CD4-positive, alpha-beta T cell treated with Interleukin-4 for 1 hour (primary cell): Measurements from ENCODE around the gene MIPEP.
"Not testable (repeated sequence)": the region's sequence is repeated elsewhere in the genome, so short reads cannot be mapped to it uniquely, and the experiment has no call there.

Experiments
- DNase-seq, 2 donors: peaks; one replicate each; pipeline ENCODE4 v3.0.0-alpha.2; 2020 to 2022

Gene MIPEP

DNA sequence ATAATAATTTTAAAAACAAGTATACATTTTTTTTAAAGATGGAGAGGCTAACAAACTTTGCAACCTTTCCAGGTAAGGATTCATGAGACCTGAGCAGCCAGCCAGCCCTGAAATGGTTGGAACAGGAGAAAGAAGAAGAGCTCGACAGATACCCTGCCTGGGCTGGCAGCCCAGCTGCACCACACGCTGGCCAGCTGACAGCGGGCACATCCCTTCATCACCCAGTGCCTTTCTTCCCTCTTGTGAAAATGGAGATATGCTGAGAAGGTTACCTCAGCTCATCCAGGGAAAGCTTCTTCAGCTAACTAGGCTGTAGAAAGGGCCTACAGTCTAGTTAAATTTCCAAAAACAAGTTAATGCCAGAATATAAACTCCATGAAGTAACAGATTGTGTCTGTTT is 4.8 kb downstream of the MIPEP start:
- DNase-seq, result not testable (repeated sequence)

DNA sequence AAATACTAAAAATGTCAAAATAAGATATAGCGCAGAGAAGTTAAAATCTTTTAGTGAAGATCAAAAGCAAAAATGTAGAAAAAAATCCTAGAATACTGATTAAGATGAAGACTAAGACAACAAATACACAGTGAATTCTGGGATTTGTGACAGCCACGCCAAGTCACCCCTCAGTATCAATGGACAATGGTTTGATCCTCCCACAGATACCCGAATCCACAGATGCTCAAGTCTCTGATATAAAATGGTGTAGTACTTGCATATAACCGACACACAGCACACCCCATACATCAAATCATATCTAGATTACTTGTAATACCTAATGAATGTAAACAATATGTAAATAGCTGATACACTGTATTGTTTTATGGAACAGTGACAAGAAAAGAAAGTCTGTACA is 5.9 kb downstream of the MIPEP start:
- no peak for DNase-seq

DNA sequence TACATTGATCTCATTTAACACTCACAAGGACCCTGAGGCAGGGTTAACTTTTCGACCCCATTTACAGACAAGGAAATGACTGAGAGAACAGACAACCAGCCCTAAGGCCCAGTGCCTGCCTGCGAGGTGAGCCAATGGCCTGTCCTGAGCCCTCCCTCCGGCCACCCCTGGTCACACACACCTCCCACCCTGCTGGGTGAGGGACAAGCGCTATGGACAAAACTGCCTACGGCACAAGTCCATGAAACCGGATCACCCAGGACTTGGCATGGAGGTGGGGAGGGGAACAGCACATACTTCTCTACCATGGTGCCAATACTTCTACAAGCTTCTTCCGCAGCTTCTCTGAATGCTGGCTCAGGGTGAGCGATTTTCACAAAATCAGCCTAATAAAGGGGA is 7.8 kb downstream of the MIPEP start:
- DNase-seq, result not testable (repeated sequence)

DNA sequence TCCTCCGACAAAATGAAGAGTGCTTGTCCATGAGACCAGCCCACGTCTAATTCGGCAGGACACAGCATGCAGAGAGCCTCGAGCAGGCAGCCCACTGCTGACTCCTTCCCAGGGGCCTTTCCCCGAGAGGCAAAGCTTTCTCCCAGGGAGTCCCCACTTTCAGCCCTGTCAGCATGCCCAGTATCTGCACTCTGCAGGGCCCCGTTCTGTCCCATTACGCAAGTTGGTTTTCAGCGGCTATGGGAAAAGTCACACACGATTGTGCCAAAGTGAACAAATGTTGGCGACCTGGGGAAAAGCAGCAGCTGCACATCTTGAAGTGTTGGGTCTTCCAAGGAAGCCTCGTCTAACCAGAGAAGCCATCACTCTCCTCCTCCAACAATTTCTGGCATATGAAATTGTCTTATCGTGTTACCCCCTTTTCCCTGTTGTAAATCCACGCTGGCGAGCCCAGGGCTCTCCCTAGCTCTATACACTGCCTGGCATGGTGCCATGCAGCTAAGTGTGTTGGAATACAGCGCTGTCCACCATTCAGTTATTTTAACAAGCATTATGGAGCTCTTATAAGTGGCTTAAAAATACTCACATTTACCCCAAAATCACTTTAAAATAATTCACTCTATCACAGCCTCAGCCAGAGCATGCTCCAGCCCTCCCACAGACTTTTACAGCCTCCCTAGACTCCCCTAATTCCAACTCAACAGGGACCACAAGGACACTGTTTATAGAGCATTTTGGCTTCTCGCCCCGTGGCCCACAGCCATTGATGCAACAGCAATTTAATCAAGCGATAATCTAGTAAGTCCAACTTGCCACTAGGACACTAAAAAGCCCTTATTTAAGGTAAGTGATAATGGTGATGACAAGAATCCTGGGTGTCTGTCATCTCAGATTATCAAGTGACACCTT is 8.5 kb downstream of the MIPEP start:
- not testable (repeated sequence) for DNase-seq

DNA sequence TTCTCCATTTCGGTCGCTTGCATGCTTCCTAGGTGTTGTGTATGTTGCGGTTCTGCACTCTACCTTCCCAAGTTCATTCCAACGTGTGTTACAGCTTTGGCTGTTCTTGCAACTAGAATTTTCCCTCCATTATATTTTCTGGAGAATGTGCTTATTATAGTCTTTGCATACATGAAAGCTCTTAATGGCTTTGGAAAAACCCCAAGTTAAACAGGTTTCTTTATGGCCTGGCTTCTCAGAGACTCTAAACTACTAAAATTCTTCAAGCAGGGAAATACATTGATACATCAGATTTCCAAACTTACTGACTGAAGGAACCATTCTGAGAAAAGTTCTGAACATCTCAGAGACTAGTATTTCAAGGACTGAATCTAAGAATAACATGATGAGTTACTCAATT is 11.9 kb downstream of the MIPEP start:
- no peak for DNase-seq

DNA sequence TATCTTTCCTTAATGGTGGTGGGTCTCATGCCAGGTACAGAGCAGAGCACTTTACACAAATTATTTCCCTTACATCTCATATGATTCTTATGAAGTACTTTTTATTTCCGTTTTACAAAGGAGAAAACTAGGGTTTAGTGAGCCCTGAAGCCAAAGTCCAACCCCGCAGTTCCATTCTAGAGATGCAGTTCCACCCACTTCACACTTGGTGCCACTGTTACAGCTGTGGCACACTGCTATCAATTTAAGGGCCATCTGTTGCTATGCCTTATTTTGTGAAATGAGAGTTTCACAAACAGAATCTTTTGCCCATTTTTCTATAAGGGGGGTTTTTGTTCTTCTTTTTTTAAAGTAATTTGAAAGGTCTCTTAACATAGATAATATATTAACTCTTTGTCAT is 12.9 kb downstream of the MIPEP start:
- DNase-seq, result no peak

DNA sequence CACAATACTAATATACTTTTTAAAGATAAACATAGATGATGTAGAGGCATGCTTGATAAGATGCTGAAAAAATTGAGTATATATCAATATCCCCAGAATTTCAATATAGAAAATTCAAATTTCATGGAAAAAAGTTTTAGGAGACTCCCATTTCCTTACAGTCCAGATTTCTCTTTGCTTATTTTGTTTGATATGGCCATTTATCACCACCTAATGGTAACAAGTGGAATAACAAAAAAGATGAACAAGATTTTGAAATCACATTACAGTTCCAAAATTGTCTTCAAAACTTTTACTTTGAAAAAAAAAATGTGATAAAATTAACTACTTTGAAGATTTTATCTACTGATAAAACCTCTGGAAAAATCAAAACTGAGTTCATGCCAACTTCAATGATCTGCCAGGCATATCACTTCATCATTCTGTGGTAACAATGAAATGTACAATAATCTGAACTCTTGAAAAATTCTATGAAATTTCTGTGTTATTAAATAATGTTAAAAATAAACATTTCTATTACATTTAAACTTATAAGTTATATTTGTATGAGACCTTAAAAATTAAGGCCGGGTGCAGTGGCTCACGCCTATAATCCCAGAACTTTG is 17.5 kb downstream of the MIPEP start:
- peak in 1 of 2 donors; percentile 27 for DNase-seq

DNA sequence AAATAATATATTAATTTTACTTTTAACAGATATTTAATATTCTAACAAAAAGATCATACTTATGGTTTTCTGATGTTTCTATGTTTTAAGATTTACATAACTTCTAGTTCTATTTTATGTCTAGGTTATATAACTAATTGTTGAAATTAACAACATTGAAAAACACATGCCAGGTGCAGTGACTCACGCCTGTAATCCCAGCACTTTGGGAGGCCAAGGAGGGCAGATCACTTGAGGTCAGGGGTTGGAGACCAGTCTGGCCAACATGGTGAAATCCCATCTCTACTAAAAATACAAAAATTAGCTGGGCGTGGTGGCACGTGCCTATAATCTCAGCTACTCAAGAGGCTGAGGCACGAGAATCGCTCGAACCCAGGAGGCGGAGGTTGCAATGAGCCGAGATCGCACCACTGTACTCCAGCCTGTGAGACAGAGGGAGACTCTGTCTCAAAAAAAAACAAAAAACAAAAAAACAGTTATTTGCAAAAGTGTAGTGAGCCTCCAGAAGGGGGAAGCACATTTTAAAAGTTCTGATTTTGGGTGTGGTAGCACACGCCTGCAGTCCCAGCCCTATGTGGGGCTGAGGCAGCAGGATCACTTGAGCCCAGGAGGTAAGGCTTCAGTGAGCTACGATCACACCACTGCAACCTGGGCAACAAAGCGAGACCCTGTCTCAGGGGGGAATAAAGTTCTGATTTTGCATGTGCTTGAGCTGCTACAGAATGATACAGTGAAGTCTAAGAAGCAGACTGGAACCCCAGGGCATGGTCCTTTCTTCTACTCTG is 18.7 kb downstream of the MIPEP start:
- DNase-seq, result peak in 1 of 2 donors; percentile 20

DNA sequence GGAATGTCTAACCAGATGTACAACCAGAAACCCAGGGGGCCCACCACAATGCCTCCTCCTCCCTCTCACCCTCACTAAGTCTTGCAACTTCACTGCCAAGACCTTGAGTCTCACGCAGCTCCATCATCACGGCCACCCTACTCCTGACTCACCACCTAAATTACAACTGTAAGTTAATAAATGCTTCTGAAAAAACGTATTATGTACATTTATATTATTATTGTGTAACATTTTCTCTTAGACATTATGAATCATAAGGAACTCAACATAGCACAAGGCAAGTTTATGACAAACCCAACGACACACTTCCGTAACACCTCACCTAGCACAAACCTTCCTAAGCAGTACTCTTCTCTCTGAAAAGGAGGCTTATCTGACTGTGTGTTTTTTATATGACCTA is 20.7 kb downstream of the MIPEP start:
- DNase-seq, result no peak

DNA sequence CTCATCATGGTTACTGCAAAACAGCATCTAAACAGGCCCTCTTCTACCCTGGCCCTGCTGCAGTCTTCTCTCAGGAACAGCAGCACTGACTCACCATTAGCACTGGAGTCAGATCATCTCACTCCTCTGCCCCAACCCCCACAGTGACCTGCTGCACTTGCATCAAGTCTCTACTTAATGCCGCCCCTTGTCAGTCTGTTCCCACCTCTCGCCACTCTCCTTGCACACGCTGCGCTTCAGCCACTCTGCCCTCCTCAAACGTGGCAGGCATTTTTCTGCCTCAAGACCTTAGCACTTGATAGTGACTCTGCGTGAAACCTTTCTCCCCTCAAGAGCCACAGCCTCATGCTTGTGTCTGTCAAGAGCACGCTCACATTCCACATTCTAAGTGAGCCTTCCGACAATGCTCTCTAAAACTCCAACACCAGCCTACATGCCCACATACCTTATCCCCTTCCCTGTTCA is 22.1 kb downstream of the MIPEP start:
- no peak for DNase-seq

DNA sequence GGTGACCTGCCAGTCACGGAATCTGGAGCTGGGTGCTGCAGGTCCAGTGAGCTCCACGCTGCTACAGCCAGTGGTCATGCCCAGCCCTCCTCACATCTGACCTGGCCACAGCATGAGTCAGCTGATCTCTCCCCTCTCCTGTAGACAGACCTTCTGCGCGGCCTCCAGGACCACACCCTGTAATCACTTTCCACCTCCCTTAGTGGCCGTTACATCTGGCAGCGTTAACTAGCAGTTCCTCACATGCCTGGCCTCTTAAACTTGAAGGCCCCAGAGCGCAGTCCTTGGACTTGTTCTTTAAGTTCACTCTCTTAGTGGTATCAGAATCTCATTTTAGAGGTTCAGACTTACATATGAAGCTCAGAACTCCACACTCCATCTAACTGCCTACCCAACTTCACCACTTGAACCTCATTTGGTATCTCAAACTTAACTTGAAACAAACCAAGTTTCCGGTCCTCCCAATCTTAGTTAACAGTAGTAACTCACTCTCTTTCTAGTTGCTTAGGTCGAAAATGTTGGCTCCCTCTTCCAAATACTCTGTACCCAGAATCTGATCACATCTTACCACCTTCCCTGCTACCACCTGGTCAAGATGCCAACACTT is 22.7 kb downstream of the MIPEP start:
- DNase-seq, result no peak

DNA sequence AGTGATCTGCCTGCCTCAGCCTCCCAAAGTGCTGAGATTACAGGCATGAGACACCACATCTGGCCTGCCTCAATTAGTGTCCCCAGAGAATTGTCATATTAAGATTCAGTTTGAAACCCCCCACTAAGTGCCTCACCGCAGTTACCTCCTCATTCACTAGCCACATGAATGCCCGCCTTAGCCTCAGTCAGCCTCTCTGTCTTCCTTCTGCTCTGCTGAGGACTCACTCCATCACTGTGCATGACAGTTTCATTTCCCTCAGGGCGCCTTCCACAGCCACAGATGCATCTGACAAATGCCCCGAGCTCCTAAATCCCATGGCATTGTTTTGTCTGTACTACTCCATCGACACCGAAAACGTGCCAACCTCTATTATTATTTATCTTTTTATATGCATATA is 23.3 kb downstream of the MIPEP start:
- DNase-seq, result no peak

DNA sequence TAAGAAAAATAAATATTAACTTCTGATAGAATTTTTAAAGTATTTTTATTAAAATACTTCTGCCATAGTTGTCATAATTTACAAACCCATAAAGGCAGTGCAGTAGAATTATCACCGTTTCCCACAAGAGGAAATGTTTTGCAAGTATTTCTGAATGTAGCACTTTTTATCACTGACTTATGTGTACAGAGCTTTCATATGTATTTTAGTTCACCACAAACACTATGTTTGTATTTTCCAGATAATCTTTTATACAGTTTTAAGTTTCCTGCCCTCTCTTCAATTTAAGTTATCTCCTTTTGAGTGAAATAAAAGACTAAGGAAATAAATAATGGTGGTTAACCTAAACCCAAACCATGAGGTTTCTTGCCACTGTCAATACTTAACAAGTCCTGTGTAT is 24.2 kb downstream of the MIPEP start:
- no peak for DNase-seq

DNA sequence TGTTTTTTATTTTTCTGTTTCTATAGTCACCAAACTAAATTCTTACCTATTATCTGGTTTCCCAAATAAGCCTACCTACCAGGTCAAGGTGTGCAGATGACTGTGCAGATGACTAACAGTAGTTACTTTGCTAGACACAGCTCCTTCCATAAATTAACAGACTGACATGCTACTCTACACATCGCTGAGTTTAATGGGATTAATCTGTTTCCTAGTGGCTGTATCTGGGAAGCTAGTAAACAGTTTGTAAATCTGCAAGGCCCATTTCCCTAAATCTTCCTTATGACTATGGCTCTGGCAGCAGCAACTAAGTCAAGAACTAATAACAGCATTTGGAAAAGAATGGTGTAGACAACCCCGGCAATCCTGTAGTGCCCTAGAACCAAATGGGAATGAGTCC is 27.9 kb downstream of the MIPEP start:
- DNase-seq, result no peak

DNA sequence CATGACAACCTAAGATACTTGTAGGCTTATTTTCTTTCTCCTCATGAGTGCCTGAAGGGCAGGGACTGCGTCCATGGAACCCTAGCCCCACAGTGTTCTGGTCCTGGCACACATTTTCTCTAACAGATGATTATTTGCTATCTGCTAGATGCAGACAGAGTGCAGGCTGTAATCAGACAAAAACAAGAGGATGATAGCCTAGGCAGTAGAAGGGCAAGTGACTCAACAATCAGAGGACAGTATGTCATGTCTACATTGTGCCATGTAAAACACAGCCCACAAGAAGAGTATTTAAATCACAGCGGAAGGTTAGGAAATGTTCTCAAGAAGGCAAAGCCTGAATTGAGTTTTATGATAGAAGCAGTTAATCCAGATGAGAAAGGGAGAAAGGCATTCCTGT is 29.3 kb downstream of the MIPEP start:
- no peak for DNase-seq

DNA sequence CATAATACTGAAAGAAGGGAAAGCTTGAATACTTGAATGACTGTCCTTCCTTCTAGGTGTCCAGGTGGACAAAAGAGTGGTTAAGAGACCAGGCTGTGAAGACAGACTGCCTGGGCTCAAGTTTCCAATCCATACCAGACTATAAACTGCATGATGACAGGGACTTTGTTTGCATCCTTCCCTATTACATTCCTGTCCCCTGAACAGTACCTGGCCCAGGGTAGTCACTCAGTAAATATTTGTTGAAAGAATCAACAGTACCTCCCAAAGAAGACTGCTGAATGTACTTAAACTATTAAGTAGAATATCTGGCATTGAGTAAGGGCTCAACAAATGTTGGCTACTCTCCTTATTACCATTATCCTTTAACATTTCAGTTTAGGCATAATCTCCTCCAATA is 29.7 kb downstream of the MIPEP start:
- DNase-seq, result no peak

DNA sequence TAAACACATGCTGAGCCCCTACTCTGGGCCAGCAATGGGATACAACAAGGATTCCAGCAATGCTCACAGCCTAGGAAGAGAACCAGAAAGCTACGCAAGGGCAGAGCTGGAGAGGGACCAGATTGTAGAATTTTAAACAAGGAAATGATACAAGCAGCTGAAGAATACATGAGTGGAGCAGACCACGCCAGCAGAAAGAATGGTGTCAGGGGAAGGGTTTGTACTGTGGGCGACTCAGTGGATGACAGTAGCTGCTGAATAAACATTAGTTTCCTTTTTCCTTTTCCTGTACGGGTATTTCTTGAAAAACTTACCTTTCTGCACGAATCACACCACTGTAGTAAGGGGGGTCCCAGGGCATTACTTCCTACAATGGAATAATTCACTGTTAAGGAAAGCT is 30.7 kb downstream of the MIPEP start:
- DNase-seq, result no peak

DNA sequence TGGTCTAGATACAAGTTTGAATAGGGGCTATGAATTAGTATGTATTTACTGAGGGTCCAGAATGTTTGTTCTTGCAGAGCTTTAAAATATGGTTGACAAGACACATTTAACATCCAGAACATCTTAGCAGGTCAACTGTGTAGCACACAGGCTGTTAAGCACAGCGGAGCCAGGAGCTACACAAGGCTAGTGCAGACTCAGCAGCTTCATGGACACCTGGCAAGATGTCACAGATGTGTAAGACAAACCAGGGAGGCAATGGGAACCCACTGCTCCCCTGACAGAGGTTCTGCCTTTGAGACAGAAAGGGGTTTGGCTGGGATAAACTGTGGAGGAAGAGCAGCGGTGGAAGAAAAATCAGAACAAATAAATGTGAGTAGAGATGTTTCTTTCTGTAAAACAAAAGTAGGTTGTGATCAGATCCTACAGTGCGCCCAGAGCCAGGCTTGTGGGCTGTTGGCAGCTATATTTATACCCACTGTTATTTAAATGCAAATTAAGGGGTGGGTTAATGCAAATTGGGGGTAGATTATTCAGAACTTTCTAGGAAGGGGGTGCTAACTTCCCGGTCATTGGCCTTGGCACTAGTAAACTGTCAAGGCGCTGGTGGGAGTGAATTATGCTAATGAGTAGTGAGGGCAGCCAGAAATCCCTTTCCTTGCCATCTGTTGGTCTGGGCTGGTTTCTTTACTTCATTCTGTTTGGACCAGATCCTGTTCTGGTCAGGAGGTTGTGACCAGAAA is 33.0 kb downstream of the MIPEP start:
- DNase-seq, result no peak

DNA sequence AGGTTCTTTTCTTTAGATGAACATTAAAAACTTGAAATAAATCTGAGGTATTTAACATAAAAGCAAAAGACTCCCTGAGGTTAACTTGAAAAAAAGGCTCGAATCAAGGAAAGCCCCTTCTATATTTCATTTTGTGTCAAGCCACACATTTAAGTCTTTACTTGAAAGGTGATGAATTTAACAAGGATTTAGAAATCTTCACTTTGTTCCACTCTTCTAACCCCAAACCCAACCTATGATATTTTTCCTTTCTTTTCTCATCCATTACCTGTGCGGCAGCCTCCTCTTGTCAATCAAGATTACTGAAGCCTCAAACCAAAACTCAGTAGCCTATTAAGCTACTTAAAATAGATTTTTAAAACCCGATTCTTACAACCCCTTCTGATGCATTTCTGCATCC is 33.8 kb downstream of the MIPEP start:
- DNase-seq, result no peak

DNA sequence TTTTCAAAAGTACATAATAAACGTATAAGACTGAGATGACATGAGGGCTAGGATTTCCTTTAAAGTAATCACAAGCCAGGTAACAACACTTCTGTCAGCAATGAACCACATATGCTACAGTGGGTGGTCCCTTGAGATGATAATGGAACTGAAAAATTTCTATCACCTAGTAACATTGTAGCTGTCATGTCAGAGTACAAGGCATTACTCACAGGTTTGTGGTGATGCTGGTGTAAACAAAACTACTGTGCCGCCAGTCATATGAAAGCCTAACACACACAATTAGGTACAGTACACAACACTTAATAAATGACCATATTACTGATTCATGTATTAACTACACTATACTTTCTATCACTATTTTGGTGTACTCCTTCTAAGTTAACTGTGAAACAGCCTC is 36.8 kb downstream of the MIPEP start:
- DNase-seq, result no peak

DNA sequence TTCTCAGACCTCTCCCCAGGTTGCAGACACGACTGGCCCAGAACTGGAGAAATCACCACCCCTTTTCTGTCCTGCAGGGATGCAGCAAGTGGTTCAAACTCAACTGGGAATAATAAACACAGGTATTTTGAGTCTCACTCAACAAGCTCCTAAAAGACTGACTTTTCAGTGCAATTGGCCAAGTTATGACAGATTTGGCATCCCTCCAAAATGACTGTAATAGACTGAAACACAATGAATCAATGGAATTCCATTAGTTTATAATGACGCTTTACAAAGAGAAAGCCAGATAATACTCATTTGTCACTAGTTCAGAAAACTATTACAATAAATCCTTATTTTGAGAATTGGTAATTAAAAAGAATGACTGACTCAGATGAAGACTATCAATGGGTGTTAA is 38.1 kb downstream of the MIPEP start:
- DNase-seq, result no peak

DNA sequence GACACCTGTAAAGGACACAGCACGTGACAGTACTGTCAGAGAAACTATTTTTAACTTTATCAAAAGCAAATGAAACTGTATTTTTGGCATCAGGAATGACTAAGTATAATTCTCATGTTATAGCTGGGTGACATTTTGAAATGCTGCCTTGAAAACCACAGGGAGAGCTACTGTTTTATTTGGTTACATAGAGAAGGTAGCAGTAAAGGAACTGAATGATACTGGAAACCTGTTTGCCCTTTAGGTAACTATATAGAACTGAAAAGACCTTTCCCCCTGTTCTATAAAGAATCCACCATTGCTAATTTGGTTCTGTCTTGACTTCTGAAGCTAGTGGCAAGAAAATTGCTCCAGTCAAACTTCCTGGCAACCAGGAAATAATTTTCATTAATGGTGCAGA is 39.1 kb downstream of the MIPEP start:
- DNase-seq, result no peak

DNA sequence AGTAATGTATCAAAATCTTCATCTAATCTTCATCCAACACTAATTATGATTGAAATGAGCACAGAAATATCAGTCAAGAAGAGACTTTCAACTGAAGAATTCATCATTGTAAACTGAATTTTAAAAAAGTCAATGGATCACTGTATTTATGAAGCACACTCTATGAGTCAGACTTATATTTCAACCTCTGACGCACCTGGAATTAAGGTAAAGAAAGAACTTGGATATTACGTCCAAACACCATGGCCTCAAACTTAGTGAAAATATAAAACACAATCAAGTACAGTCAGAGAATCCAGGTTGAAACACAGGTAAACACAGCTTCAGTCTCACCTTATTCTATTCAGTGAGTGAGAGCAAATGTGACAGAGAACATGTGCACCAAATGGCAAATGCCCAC is 39.5 kb downstream of the MIPEP start:
- no peak for DNase-seq
